K562 (cell line): ENCODE results near the gene PTPRG. TPM values are rescaled to one million over a fixed set of nuclear protein-coding genes. Genes with fewer than 3 reads are reported as not detected.

Experiments
- ATAC-seq: fragments of 200-7000 bp; cut with Tn5 transposase; 3 replicates; pipeline ENCODE4 v1.9.1; 2020; ENCODE audit warnings: moderate library complexity
- BruUV-seq: library from RNA; stranded (reverse); fragments of 400-500 nt; replicated peaks from 2 replicates; lab custom pipeline; 2021; lab: Mats Ljungman, UMichigan
- CTCF ChIA-PET: fragments of 300-600 bp; formaldehyde crosslinking; extraction: SDS; loops from one replicate; lab custom pipeline; 2021; ENCODE audit warnings: low intra/inter-chr PET ratio; lab: Yijun Ruan, JAX
- POLR2A ChIA-PET: fragments of 300-600, 350-650 bp; sonication (Branson Sonifier 250); formaldehyde crosslinking; extraction: SDS; loops from one replicate; lab custom pipeline; 2021; ENCODE audit warnings: antibody characterized with exemption, inconsistent platforms; lab: Yijun Ruan, JAX
- DNase-seq, 4 experiments: peaks; one replicate each; pipeline versions ENCODE4 v3.0.0 to v3.0.0-alpha.2; 2011 to 2018; ENCODE audit warnings: low spot score in 3 of 4, mixed read lengths in 3 of 4; ENCODE audit errors: extremely low read depth in 1 of 4
- FAIRE-seq: peaks from 2 replicates; lab custom pipeline; 2011; peaks lifted over from hg19 to GRCh38; lab: Jason Lieb, UNC
- H2AFZ ChIP-seq: 2 replicates; pipeline ENCODE4 v1.6.0; 2011; ENCODE audit warnings: low read depth, low read length, control low read depth, inconsistent platforms
- H3K27ac ChIP-seq: fragments of 200-600 bp; 3 replicates; pipeline ENCODE4 v1.8.0; 2011; ENCODE audit warnings: low read depth, mild to moderate bottlenecking, control low read depth, inconsistent platforms, low read length, moderate library complexity, mixed read lengths; ENCODE audit errors: extremely low read depth
- H3K27me3 ChIP-seq, 2 experiments: fragments of 300-600 bp in 1 of 2; 2 replicates in 1 of 2; 3 replicates in 1 of 2; pipeline versions ENCODE4 v1.6.0 to v1.8.0; 2011; ENCODE audit warnings: inconsistent platforms in 2 of 2, low read length in 2 of 2, mild to moderate bottlenecking in 1 of 2, mixed read lengths in 1 of 2, moderate library complexity in 1 of 2; ENCODE audit not compliant: control insufficient read depth in 2 of 2, insufficient read depth in 2 of 2
- H3K36me3 ChIP-seq: fragments of 300-600 bp; 3 replicates; pipeline ENCODE4 v1.8.0; 2011; ENCODE audit warnings: mild to moderate bottlenecking, low read length, inconsistent platforms; ENCODE audit not compliant: control insufficient read depth, insufficient read depth
- H3K4me1 ChIP-seq, 2 experiments: fragments of 200-600 bp in 1 of 2; replicated peaks in 1 of 2; 2 replicates in 1 of 2; 3 replicates in 1 of 2; pipeline versions ENCODE4 v1.5.1 to v1.8.0; 2011; ENCODE audit warnings: inconsistent platforms in 2 of 2, low read length in 2 of 2, mild to moderate bottlenecking in 1 of 2, mixed read lengths in 1 of 2, moderate library complexity in 1 of 2; ENCODE audit not compliant: control insufficient read depth in 2 of 2, insufficient read depth in 2 of 2
- H3K4me2 ChIP-seq: 2 replicates; pipeline ENCODE4 v1.6.1; 2011; ENCODE audit warnings: low read length, control low read depth, inconsistent platforms, mixed read lengths; ENCODE audit not compliant: insufficient read depth
- H3K4me3 ChIP-seq: fragments of 200-600 bp; sonication (generic), shearing (Covaris generic); 2 replicates; pipeline ENCODE4 v1.5.1; 2016; ENCODE audit warnings: control low read depth, inconsistent platforms
- H3K79me2 ChIP-seq: fragments of 200-600 bp; 3 replicates; pipeline ENCODE4 v1.8.0; 2011; ENCODE audit warnings: low read length, inconsistent platforms; ENCODE audit not compliant: control insufficient read depth, insufficient read depth
- H3K9ac ChIP-seq, 2 experiments: 2 replicates each; pipeline versions ENCODE4 v1.6.0 to v1.6.1; 2011; ENCODE audit warnings: low read depth in 2 of 2, low read length in 2 of 2, control low read depth in 1 of 2, inconsistent platforms in 1 of 2, mild to moderate bottlenecking in 1 of 2, mixed read lengths in 1 of 2; ENCODE audit not compliant: insufficient read depth in 1 of 2
- H3K9me1 ChIP-seq: one replicate; pipeline ENCODE4 v1.6.0; 2011; ENCODE audit warnings: inconsistent platforms, mild to moderate bottlenecking, low read length, moderate library complexity; ENCODE audit not compliant: control insufficient read depth, insufficient read depth
- H3K9me3 ChIP-seq: replicated peaks from 2 replicates; pipeline ENCODE4 v1.5.1; 2011; ENCODE audit warnings: low read depth, low read length, inconsistent platforms; ENCODE audit not compliant: control insufficient read depth, insufficient read depth
- H4K20me1 ChIP-seq: replicated peaks from 2 replicates; pipeline ENCODE4 v1.6.1; 2011; ENCODE audit warnings: low read length, inconsistent platforms, mixed read lengths; ENCODE audit not compliant: control insufficient read depth, insufficient read depth
- CBFA2T2 ChIP-seq: fragments of 450-650 bp; conservative IDR thresholded peaks from 2 replicates; pipeline ENCODE4 v1.6.1; 2017; ENCODE audit warnings: mild to moderate bottlenecking
- ELF2 ChIP-seq: fragments of 250-450 bp; sonication (Bioruptor Pico); IDR thresholded peaks from 2 replicates; pipeline ENCODE4 v1.5.0; 2021; ENCODE audit warnings: mild to moderate bottlenecking
- NCOA6 ChIP-seq: fragments of 450-650 bp; IDR thresholded peaks from 2 replicates; pipeline ENCODE4 v1.6.1; 2017; ENCODE audit warnings: mild to moderate bottlenecking
- SETDB1 ChIP-seq: IDR thresholded peaks from one replicate; pipeline ENCODE4 v1.6.1; 2012; ENCODE audit warnings: low read length, control low read depth, inconsistent platforms
- SMARCA4 ChIP-seq: fragments of 450-650 bp; IDR thresholded peaks from 2 replicates; pipeline ENCODE4 v1.6.1; 2016
- ZFX ChIP-seq: sonication (generic); formaldehyde crosslinking; IDR thresholded peaks from 2 replicates; pipeline ENCODE4 v1.8.0; 2022; ENCODE audit warnings: mild to moderate bottlenecking, missing genetic modification reagents, moderate library complexity
- ZNF274 ChIP-seq: IDR thresholded peaks from 2 replicates; pipeline ENCODE4 v1.6.1; 2011; ENCODE audit warnings: low read depth, mild to moderate bottlenecking, low read length, moderate library complexity, borderline replicate concordance
- WGBS: fragments of 100-300 bp; shearing (Covaris generic); methylation state at CpG from one replicate; pipeline ENCODE4 v1.1.6; 2016; ENCODE audit warnings: low coverage, mixed read lengths; ENCODE audit not compliant: insufficient coverage; ENCODE audit errors: missing lambda C conversion rate; 5-methylcytosine and 5-hydroxymethylcytosine counted together
- in situ Hi-C: fragments of 300-500 bp; cut with MboI; formaldehyde crosslinking; loops from 4 replicates; pipeline ENCODE4 v1.15.0; 2018; ENCODE audit warnings: inconsistent platforms, mixed read lengths
- intact Hi-C: fragments of 100-400 bp; cut with micrococcal nuclease; formaldehyde crosslinking; loops from 2 replicates; pipeline ENCODE4 v1.14.2; 2022
- polyA plus RNA-seq, 8 experiments: library from polyadenylated mRNA; depleted of rRNA in 4 of 8; stranded (reverse) in 5 of 8; unstranded in 3 of 8; fragments of >200 nt; fragmentation: Nextera tagmentation in 2 of 8; fragmentation: Illumina TruSeq in 1 of 8; extraction: Ambion mirVana in 2 of 8; extraction: Trizol in 1 of 8; gene quantifications; 2 replicates each; pipeline versions ENCODE4 v1.2.1 to v1.2.3, GENCODE V29; 2011 to 2014; ENCODE audit warnings: inconsistent platforms in 1 of 8, missing spikeins in 1 of 8
- total RNA-seq, 7 experiments: library from RNA; depleted of rRNA in 6 of 7; stranded (reverse); fragments of >200 nt in 6 of 7; fragmentation: Illumina TruSeq in 2 of 7; extraction: Trizol in 2 of 7; gene quantifications; 2 replicates each; pipeline versions ENCODE4 v1.2.1 to v1.2.3, GENCODE V29; 2011 to 2021; ENCODE audit warnings: low replicate concordance in 1 of 7
- TF ChIP-seq, protein P1 (sequence below): sonication (generic); formaldehyde crosslinking; IDR thresholded peaks from 2 replicates; pipeline ENCODE4 v1.8.1; 2023; ENCODE audit warnings: mild to moderate bottlenecking, missing genetic modification reagents
- TF ChIP-seq, protein P2 (sequence below): sonication (generic); formaldehyde crosslinking; IDR thresholded peaks from 2 replicates; pipeline ENCODE4 v1.8.0; 2022; ENCODE audit warnings: mild to moderate bottlenecking, low read depth, missing genetic modification reagents
- TF ChIP-seq, protein P3 (sequence below): fragments of 450-650 bp; conservative IDR thresholded peaks from 2 replicates; pipeline ENCODE4 v1.6.1; 2016; ENCODE audit warnings: missing genetic modification characterization, low read depth, mild to moderate bottlenecking, missing compliant biosample characterization, moderate library complexity

Gene PTPRG
- total and polyA plus RNA-seq, 9 of the 15 experiments (the other 6 are each of a cell fraction or from before 2014, with no cell fraction given), result 0.16 TPM; not detected in 8

DNA sequence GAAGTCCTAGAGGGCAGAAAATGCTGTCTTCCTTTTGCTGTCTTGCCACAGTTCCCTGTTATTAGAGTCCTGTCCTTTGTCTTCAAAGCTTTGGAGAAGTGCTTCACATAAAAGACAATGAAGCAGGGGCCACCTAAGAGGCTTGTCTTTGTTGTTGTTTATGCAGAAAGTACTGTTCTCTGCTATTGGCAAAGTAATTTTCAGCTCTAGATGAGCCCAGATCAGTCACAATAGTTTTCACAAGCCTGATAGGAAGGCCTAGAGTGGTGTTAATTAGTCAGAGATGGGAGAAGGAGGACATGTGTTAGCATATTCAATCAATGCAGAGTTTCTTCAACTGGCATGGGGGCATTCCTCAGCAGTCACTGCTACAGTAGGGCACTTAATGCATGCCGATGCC, 300.0 kb downstream of the PTPRG start:
- Histone ChIP-seq H3K9me3 (no peaks in the 10 kb centered on the region), H3K4me3 (no peak overlapping the region), H3K4me1 (no peaks in the 10 kb centered on the region), H2AFZ (no peak overlapping the region), H3K79me2 (no peaks in the 10 kb centered on the region), H3K9me1 (no peaks in the 10 kb centered on the region), H3K27ac (no peak overlapping the region), H3K4me2 (no peak overlapping the region), H3K36me3 (no peaks in the 10 kb centered on the region), H3K9ac (no peak overlapping the region), H3K27me3 (no peaks in the 10 kb centered on the region), H4K20me1 (no peaks in the 10 kb centered on the region)
- TF ChIP-seq ELF2 (CRISPR knock-in tag), result no peak
- no peak for TF ChIP-seq SETDB1
- no peak for TF ChIP-seq SMARCA4
- TF ChIP-seq, protein P1, sequence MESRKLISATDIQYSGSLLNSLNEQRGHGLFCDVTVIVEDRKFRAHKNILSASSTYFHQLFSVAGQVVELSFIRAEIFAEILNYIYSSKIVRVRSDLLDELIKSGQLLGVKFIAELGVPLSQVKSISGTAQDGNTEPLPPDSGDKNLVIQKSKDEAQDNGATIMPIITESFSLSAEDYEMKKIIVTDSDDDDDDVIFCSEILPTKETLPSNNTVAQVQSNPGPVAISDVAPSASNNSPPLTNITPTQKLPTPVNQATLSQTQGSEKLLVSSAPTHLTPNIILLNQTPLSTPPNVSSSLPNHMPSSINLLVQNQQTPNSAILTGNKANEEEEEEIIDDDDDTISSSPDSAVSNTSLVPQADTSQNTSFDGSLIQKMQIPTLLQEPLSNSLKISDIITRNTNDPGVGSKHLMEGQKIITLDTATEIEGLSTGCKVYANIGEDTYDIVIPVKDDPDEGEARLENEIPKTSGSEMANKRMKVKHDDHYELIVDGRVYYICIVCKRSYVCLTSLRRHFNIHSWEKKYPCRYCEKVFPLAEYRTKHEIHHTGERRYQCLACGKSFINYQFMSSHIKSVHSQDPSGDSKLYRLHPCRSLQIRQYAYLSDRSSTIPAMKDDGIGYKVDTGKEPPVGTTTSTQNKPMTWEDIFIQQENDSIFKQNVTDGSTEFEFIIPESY (CRISPR knock-in tag), result no peak
- no peak for TF ChIP-seq ZNF274
- TF ChIP-seq ZFX (CRISPR knock-in tag), result no peak
- TF ChIP-seq, protein P2, sequence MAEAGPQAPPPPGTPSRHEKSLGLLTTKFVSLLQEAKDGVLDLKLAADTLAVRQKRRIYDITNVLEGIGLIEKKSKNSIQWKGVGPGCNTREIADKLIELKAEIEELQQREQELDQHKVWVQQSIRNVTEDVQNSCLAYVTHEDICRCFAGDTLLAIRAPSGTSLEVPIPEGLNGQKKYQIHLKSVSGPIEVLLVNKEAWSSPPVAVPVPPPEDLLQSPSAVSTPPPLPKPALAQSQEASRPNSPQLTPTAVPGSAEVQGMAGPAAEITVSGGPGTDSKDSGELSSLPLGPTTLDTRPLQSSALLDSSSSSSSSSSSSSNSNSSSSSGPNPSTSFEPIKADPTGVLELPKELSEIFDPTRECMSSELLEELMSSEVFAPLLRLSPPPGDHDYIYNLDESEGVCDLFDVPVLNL, result no peak
- TF ChIP-seq, protein P3, sequence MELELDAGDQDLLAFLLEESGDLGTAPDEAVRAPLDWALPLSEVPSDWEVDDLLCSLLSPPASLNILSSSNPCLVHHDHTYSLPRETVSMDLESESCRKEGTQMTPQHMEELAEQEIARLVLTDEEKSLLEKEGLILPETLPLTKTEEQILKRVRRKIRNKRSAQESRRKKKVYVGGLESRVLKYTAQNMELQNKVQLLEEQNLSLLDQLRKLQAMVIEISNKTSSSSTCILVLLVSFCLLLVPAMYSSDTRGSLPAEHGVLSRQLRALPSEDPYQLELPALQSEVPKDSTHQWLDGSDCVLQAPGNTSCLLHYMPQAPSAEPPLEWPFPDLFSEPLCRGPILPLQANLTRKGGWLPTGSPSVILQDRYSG (tag), result no peak
- TF ChIP-seq CBFA2T2, result no peak
- TF ChIP-seq NCOA6, result no peak
- intact Hi-C loops, result no loop called here
- ATAC-seq (no peak), DNase-seq (no peak), FAIRE-seq (no peak)
- POLR2A ChIA-PET, result interaction anchor here (0.6 to 0.8 kb wide), 2 partner anchors 55 to 372 kb away, joined by 3 to 4 read pairs; no protein-coding TSS in a partner anchor
- BruUV-seq, result no TSS peak
- WGBS, result 0% methylated on average over 1 of the region's 1 CpG
- CTCF ChIA-PET, result no interaction called here
- in situ Hi-C loops, result no loop called here
